MM.1S (cell line): Measurements from ENCODE around the gene ADAMTSL1.

Experiments
- CTCF ChIP-seq: fragments of 300-600 bp; sonication (generic); IDR thresholded peaks from 2 replicates; pipeline ENCODE4 v1.5.1; 2016; ENCODE audit warnings: antibody characterized with exemption, low read length, mixed read lengths
- EZH2 ChIP-seq: fragments of 300-600 bp; sonication (generic); optimal IDR thresholded peaks from 2 replicates; pipeline ENCODE3; 2017; ENCODE audit warnings: low read depth, mild to moderate bottlenecking, antibody characterized with exemption, low read length, mixed read lengths

GRCh38 chr9:18896004-18896403, 422.1 kb downstream of the ADAMTSL1 start:
- TF ChIP-seq EZH2, result no peak
- no peak for TF ChIP-seq CTCF
